SU-DHL-6 (cell line): ENCODE measurements around the gene DIP2C.

Experiments used
- CTCF ChIP-seq: fragments of 200-600 bp; sonication (generic); IDR thresholded peaks from one replicate; pipeline ENCODE4 v1.5.1; 2017; ENCODE audit warnings: antibody characterized with exemption, mild to moderate bottlenecking, low read length, moderate library complexity; ENCODE audit not compliant: insufficient read depth, poor library complexity, severe bottlenecking
- EZH2phosphoT487 ChIP-seq: fragments of 200-600 bp; sonication (generic), shearing (Covaris generic); conservative IDR thresholded peaks from 2 replicates; pipeline ENCODE4 v1.6.1; 2018; ENCODE audit warnings: mild to moderate bottlenecking, antibody characterized with exemption, low read length, moderate library complexity, mixed read lengths

- TF ChIP-seq CTCF: no peak
- no peak for TF ChIP-seq EZH2phosphoT487
Measured at GRCh38 chr10:659688-660141, 29.8 kb downstream of the DIP2C start.
